ENCODE results near the gene MAPRE2.

- TF ChIP-seq EZH2phosphoT487 (IDR thresholded peaks at IDR 0.05; ENCODE audit: low read length) (no peak), CTCF (IDR thresholded peaks at IDR 0.05; ENCODE audit: low read length) (no peak)
Measured at GRCh38 chr18:35167857-35168256, 126.6 kb downstream of the MAPRE2 start.
